K562 (cell line): ENCODE data around the gene MMUT. TPM values are rescaled to one million over a fixed set of nuclear protein-coding genes. Genes with fewer than 3 reads are reported as not detected.
A peak's percentile ranks its signal among the peaks of the same experiment; 100 is the strongest.

Experiments used
- BCOR ChIP-seq: fragments of 450-650 bp; IDR thresholded peaks from 2 replicates; pipeline ENCODE4 v1.6.1; 2016
- ELF4 ChIP-seq: fragments of 450-650 bp; formaldehyde crosslinking; IDR thresholded peaks from 2 replicates; pipeline ENCODE4 v1.4.0; 2022; ENCODE audit warnings: missing genetic modification characterization
- FOXA1 ChIP-seq: fragments of 450-650 bp; IDR thresholded peaks from 2 replicates; pipeline ENCODE4 v1.6.1; 2016; ENCODE audit warnings: mild to moderate bottlenecking, borderline replicate concordance
- GATA2 ChIP-seq: sonication (generic); formaldehyde crosslinking; IDR thresholded peaks from 2 replicates; pipeline ENCODE4 v1.4.0; 2020; ENCODE audit warnings: mild to moderate bottlenecking, missing genetic modification reagents
- MCM7 ChIP-seq, 2 experiments: fragments of 450-650 bp; IDR thresholded peaks; 2 replicates each; pipeline ENCODE4 v1.6.1; 2016 to 2018
- MEF2A ChIP-seq: IDR thresholded peaks from 2 replicates; pipeline ENCODE4 v1.6.1; 2011; ENCODE audit warnings: low read depth, mild to moderate bottlenecking, low read length, moderate library complexity; ENCODE audit not compliant: control insufficient read depth
- MTF1 ChIP-seq: fragments of 250-450 bp; sonication (Bioruptor Pico); IDR thresholded peaks from 2 replicates; pipeline ENCODE4 v1.9.0; 2021; ENCODE audit warnings: moderate library complexity, mild to moderate bottlenecking, inconsistent platforms, borderline replicate concordance
- MYNN ChIP-seq, 2 experiments: sonication (generic); formaldehyde crosslinking in 1 of 2; IDR thresholded peaks; 2 replicates each; pipeline versions ENCODE4 v1.5.0 to v1.6.1; 2016 to 2020; ENCODE audit warnings: antibody characterized with exemption in 1 of 2, missing genetic modification reagents in 1 of 2
- NCOA2 ChIP-seq, 2 experiments: fragments of 450-650 bp; IDR thresholded peaks; 2 replicates each; pipeline ENCODE4 v1.6.1; 2018; ENCODE audit warnings: mild to moderate bottlenecking in 2 of 2, moderate library complexity in 1 of 2; ENCODE audit not compliant: partially characterized antibody in 2 of 2
- NCOA6 ChIP-seq: fragments of 450-650 bp; IDR thresholded peaks from 2 replicates; pipeline ENCODE4 v1.6.1; 2017; ENCODE audit warnings: mild to moderate bottlenecking
- NFYB ChIP-seq: IDR thresholded peaks from 2 replicates; pipeline ENCODE4 v1.6.1; 2011; ENCODE audit warnings: mild to moderate bottlenecking, moderate library complexity; ENCODE audit not compliant: insufficient read length; ENCODE audit errors: extremely low read depth
- POLR2AphosphoS5 ChIP-seq: IDR thresholded peaks from 2 replicates; pipeline ENCODE4 v1.6.1; 2011; ENCODE audit warnings: mild to moderate bottlenecking, low read depth, low read length, moderate library complexity; ENCODE audit not compliant: control insufficient read depth, insufficient read depth
- POLR2B ChIP-seq: fragments of 450-650 bp; IDR thresholded peaks from 2 replicates; pipeline ENCODE4 v1.6.1; 2018; ENCODE audit warnings: low read depth; ENCODE audit not compliant: partially characterized antibody
- PRMT5 ChIP-seq: sonication (generic); formaldehyde crosslinking; IDR thresholded peaks from 2 replicates; pipeline ENCODE4 v1.5.0; 2020; ENCODE audit warnings: missing genetic modification reagents
- RAD51 ChIP-seq: fragments of 450-650 bp; IDR thresholded peaks from 2 replicates; pipeline ENCODE4 v1.7.1; 2016; ENCODE audit warnings: low read depth, mild to moderate bottlenecking, borderline replicate concordance
- SLC30A9 ChIP-seq: fragments of 250-450 bp; sonication (Bioruptor Pico); IDR thresholded peaks from 2 replicates; pipeline ENCODE4 v1.8.0; 2022; ENCODE audit warnings: mild to moderate bottlenecking, moderate library complexity
- SOX6 ChIP-seq: fragments of 450-650 bp; IDR thresholded peaks from 2 replicates; pipeline ENCODE4 v1.6.1; 2014; ENCODE audit warnings: mild to moderate bottlenecking
- STAT6 ChIP-seq: sonication (generic); formaldehyde crosslinking; IDR thresholded peaks from 2 replicates; pipeline ENCODE4 v1.8.1; 2023; ENCODE audit warnings: mild to moderate bottlenecking, missing genetic modification reagents
- TEAD4 ChIP-seq, 2 experiments: sonication (generic) in 1 of 2; formaldehyde crosslinking in 1 of 2; IDR thresholded peaks; 2 replicates each; pipeline versions ENCODE4 v1.6.1 to v1.8.0; 2012 to 2022; ENCODE audit warnings: borderline replicate concordance in 1 of 2, inconsistent platforms in 1 of 2, low read length in 1 of 2, mild to moderate bottlenecking in 1 of 2, missing genetic modification reagents in 1 of 2
- ZKSCAN8 ChIP-seq: fragments of 200-800 bp; sonication (Bioruptor generic); IDR thresholded peaks from 2 replicates; pipeline ENCODE4 v1.6.1; 2016; ENCODE audit warnings: missing genetic modification characterization, missing compliant biosample characterization
- polyA plus RNA-seq, 8 experiments: library from polyadenylated mRNA; depleted of rRNA in 4 of 8; stranded (reverse) in 5 of 8; unstranded in 3 of 8; fragments of >200 nt; fragmentation: Nextera tagmentation in 2 of 8; fragmentation: Illumina TruSeq in 1 of 8; extraction: Ambion mirVana in 2 of 8; extraction: Trizol in 1 of 8; gene quantifications; 2 replicates each; pipeline versions ENCODE4 v1.2.1 to v1.2.3, GENCODE V29; 2011 to 2014; ENCODE audit warnings: inconsistent platforms in 1 of 8, missing spikeins in 1 of 8
- total RNA-seq, 7 experiments: library from RNA; depleted of rRNA in 6 of 7; stranded (reverse); fragments of >200 nt in 6 of 7; fragmentation: Illumina TruSeq in 2 of 7; extraction: Trizol in 2 of 7; gene quantifications; 2 replicates each; pipeline versions ENCODE4 v1.2.1 to v1.2.3, GENCODE V29; 2011 to 2021; ENCODE audit warnings: low replicate concordance in 1 of 7
- TF ChIP-seq, protein P1 (sequence below): fragments of 450-650 bp; IDR thresholded peaks from one replicate; pipeline ENCODE4 v1.6.1; 2018; ENCODE audit warnings: mild to moderate bottlenecking, moderate library complexity; ENCODE audit not compliant: partially characterized antibody
- TF ChIP-seq, protein P2 (sequence below): sonication (generic); formaldehyde crosslinking; IDR thresholded peaks from 2 replicates; pipeline ENCODE4 v1.8.1; 2023; ENCODE audit warnings: mild to moderate bottlenecking, missing genetic modification reagents

Gene MMUT
- total and polyA plus RNA-seq, 9 of the 15 experiments (the other 6 are each of a cell fraction or from before 2014, with no cell fraction given): 7.1 to 26.4 (median 16.0) TPM

GRCh38 chr6:49462927-49463611, at the start of gene MMUT, which contains the start of gene CENPQ (continued):
- TF ChIP-seq MEF2A (no peak), GATA2 (CRISPR knock-in tag) (0 out of 2 replicates have a peak, but pooled peaks have one; percentile 51), SOX6 (peak; percentile 55; the same call in 1 of the 2 replicates), PRMT5 (CRISPR knock-in tag) (no peak), MTF1 (no peak), POLR2B (peak; percentile 80), TEAD4 (IDR thresholded peaks at IDR 0.05; ENCODE audit: low read length) (no peak), TEAD4 (CRISPR knock-in tag; IDR thresholded peaks at IDR 0.05; ENCODE audit: borderline replicate concordance) (no peak), FOXA1 (no peak), BCOR (no peak), RAD51 (no peak), POLR2AphosphoS5 (peak; percentile 97), NFYB (peak; percentile 58), MCM7 (IDR thresholded peaks at IDR 0.05) (no peak), NCOA6 (no peak), MYNN (IDR thresholded peaks at IDR 0.05) (no peak), MYNN (CRISPR knock-in tag; IDR thresholded peaks at IDR 0.05) (no peak), STAT6 (no peak), NCOA2 (IDR thresholded peaks at IDR 0.05; ENCODE audit: partially characterized antibody in 2 of 2) (no peak), ELF4 (peak; percentile 91), SLC30A9 (no peak), ZKSCAN8 (no peak)
- TF ChIP-seq, protein P1, sequence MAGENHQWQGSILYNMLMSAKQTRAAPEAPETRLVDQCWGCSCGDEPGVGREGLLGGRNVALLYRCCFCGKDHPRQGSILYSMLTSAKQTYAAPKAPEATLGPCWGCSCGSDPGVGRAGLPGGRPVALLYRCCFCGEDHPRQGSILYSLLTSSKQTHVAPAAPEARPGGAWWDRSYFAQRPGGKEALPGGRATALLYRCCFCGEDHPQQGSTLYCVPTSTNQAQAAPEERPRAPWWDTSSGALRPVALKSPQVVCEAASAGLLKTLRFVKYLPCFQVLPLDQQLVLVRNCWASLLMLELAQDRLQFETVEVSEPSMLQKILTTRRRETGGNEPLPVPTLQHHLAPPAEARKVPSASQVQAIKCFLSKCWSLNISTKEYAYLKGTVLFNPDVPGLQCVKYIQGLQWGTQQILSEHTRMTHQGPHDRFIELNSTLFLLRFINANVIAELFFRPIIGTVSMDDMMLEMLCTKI: no peak
- TF ChIP-seq, protein P2, sequence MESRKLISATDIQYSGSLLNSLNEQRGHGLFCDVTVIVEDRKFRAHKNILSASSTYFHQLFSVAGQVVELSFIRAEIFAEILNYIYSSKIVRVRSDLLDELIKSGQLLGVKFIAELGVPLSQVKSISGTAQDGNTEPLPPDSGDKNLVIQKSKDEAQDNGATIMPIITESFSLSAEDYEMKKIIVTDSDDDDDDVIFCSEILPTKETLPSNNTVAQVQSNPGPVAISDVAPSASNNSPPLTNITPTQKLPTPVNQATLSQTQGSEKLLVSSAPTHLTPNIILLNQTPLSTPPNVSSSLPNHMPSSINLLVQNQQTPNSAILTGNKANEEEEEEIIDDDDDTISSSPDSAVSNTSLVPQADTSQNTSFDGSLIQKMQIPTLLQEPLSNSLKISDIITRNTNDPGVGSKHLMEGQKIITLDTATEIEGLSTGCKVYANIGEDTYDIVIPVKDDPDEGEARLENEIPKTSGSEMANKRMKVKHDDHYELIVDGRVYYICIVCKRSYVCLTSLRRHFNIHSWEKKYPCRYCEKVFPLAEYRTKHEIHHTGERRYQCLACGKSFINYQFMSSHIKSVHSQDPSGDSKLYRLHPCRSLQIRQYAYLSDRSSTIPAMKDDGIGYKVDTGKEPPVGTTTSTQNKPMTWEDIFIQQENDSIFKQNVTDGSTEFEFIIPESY (CRISPR knock-in tag): no peak
